Activated T-helper 2 cell treated with anti-CD3 and anti-CD28 coated beads, Interferon-gamma antibody, Interleukin-2, Interleukin-4, amounts not matched to agents 10 μg/mL and 5 μg/mL and 100 μg/mL, durations not matched to agents 14 hours and 24 hours and 36 hours (primary cell): ENCODE results near the gene COL1A2. TPM values are rescaled to one million over a fixed set of nuclear protein-coding genes. Genes with fewer than 3 reads are reported as not detected.

Source experiments
- DNase-seq: peaks from one replicate; pipeline ENCODE4 v3.0.0; 2021; ENCODE audit warnings: low spot score
- H3K27ac Mint-ChIP-seq: one replicate; pipeline ENCODE4 v1.8.0; 2021; ENCODE audit warnings: mixed read lengths
- H3K27me3 Mint-ChIP-seq: one replicate; pipeline ENCODE4 v1.8.0; 2021; ENCODE audit warnings: low read depth, mixed read lengths
- H3K36me3 Mint-ChIP-seq: one replicate; pipeline ENCODE4 v1.8.0; 2021; ENCODE audit warnings: low read depth, mixed read lengths
- H3K4me1 Mint-ChIP-seq: one replicate; pipeline ENCODE4 v1.8.0; 2021; ENCODE audit warnings: low read depth, mixed read lengths
- H3K4me3 Mint-ChIP-seq: one replicate; pipeline ENCODE4 v1.8.0; 2021; ENCODE audit warnings: low read depth, mild to moderate bottlenecking, moderate library complexity, mixed read lengths
- H3K9me3 Mint-ChIP-seq: one replicate; pipeline ENCODE4 v1.8.0; 2021; ENCODE audit warnings: mixed read lengths
- intact Hi-C: fragments of 100-400 bp; cut with micrococcal nuclease; formaldehyde crosslinking; loops from one replicate; pipeline ENCODE4 v1.15.1; 2023
- total RNA-seq: library from RNA; stranded (reverse); gene quantifications from 2 replicates; pipeline ENCODE4 v1.2.3, GENCODE V29; 2022

COL1A2 gene
- total RNA-seq, 1 donor from 2014 or later, result 1.4 TPM

DNA sequence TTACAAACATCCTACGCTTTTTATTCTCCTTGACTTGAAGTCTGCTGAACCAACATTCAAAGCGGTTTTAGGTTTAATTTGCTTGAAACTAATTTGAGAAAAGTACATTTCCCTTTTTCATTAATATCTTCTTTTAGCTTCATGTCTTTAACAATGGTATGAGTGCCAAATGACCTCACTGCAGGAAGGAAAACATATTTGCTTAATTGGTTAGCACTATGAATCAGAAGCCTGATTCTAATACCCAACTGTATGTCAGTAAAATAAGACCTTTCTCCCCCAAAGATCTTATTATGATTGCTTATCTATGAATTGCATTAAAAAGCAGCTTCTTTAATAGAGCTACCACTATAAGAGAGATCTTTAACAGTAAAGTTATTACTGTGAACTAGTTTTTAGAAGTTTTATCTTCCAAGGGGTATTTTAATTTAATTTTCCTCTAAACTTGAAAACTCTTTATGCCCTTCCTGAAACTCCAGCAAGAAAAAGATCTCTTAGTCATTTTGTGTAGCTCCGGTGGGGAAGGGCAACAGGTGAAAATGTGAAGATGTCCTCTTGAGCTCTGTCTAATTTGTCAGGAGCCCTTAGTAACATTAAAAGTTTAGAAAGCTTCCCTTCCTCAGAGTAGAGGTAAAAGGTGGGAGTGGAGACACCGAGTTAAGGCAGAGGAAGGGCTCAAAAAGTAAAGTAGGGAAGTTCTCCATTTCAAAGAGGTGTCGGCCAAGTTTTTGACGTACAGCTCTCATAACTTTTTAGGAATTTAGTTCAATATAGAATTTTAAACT is 6.1 kb downstream of the COL1A2 start:
- no peak for DNase-seq
- Mint-ChIP-seq H3K36me3 (no peaks in the 10 kb centered on the region), H3K27ac (no peak overlapping the region), H3K9me3 (no peaks in the 10 kb centered on the region), H3K27me3 (peaks cover 17% of the 10 kb centered on the region), H3K4me3 (no peak overlapping the region), H3K4me1 (no peaks in the 10 kb centered on the region)
- intact Hi-C loops, result no loop called here

- Mint-ChIP-seq H3K4me3 (no peak overlapping the region), H3K4me1 (no peaks in the 10 kb centered on the region), H3K27me3 (peaks cover 17% of the 10 kb centered on the region)
These were observed 6.7 kb downstream of the COL1A2 start for GRCh38 chr7:94401428-94401814.

DNA sequence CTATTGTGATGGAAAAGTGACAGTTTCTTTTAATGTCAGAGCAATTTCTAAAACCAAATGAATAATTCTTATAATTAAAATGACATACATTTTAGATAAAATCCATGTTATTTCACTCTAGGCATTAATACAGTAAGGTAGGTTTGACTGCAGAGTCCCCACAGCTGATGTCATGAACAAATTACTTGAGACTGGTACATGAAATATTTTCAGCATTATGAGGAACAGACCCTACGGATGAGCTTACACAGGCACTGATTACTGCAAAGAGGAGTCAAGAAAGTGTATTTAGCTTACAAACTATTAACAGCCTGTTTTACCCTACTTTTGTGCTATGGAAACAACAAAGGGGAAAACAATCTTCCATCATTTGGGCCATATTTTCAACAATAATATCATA is 8.9 kb downstream of the COL1A2 start:
- no peaks in the 10 kb centered on the region for H3K36me3 Mint-ChIP-seq
- intact Hi-C loops, result no loop called here
- no peak overlapping the region for H3K27ac Mint-ChIP-seq
- peaks cover 18% of the 10 kb centered on the region for H3K27me3 Mint-ChIP-seq
- no peak for DNase-seq
- H3K9me3 Mint-ChIP-seq, result no peaks in the 10 kb centered on the region
- no peaks in the 10 kb centered on the region for H3K4me1 Mint-ChIP-seq
- H3K4me3 Mint-ChIP-seq, result no peak overlapping the region

More at GRCh38 chr7:94401428-94401814, 6.7 kb downstream of the COL1A2 start:
- intact Hi-C loops, result no loop called here
- Mint-ChIP-seq H3K36me3 (no peaks in the 10 kb centered on the region), H3K27ac (no peak overlapping the region), H3K9me3 (no peaks in the 10 kb centered on the region)
- DNase-seq, result no peak

GRCh38 chr7:94405506-94405905 is 10.8 kb downstream of the COL1A2 start:
- no peaks in the 10 kb centered on the region for H3K9me3 Mint-ChIP-seq
- no peak for DNase-seq
- H3K27ac Mint-ChIP-seq, result no peak overlapping the region
- peaks cover 18% of the 10 kb centered on the region for H3K27me3 Mint-ChIP-seq
- intact Hi-C loops, result no loop called here
- no peak overlapping the region for H3K4me3 Mint-ChIP-seq
- H3K4me1 Mint-ChIP-seq, result no peaks in the 10 kb centered on the region
- no peaks in the 10 kb centered on the region for H3K36me3 Mint-ChIP-seq

- no peaks in the 10 kb centered on the region for H3K4me1 Mint-ChIP-seq
- H3K4me3 Mint-ChIP-seq, result no peak overlapping the region
- intact Hi-C loops, result no loop called here
- H3K27ac Mint-ChIP-seq, result no peak overlapping the region
- H3K36me3 Mint-ChIP-seq, result no peaks in the 10 kb centered on the region
- peaks cover 13% of the 10 kb centered on the region for H3K27me3 Mint-ChIP-seq
- no peaks in the 10 kb centered on the region for H3K9me3 Mint-ChIP-seq
- DNase-seq, result no peak
These were observed 12.0 kb downstream of the COL1A2 start for GRCh38 chr7:94406696-94407095.

DNA sequence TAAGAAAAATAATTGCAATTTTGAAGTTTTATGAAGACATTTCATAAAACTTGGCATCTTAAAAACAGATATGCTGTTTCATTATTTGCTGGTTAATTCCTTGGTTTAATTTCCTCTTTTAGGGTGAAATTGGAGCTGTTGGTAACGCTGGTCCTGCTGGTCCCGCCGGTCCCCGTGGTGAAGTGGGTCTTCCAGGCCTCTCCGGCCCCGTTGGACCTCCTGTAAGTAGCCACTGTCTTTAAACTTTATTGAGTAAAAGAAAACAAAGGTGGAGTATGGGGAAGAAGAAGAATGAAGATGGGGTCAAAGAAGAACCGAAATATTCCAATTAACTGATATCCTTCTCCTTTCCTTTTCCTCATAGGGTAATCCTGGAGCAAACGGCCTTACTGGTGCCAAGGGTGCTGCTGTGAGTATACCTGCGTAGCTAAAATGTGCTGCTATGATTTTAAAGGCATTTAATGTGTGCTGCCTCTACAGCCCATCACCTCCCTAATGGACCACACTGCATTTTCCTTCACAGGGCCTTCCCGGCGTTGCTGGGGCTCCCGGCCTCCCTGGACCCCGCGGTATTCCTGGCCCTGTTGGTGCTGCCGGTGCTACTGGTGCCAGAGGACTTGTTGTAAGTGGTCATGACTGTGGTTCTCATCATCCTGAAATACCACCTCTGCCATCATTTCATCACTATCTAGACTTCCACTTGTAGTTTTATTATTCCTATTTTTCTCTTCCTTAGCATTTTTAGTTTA is 14.7 kb downstream of the COL1A2 start:
- no peak overlapping the region for H3K27ac Mint-ChIP-seq
- H3K4me1 Mint-ChIP-seq, result peaks cover 5% of the 10 kb centered on the region
- no peak for DNase-seq
- H3K9me3 Mint-ChIP-seq, result no peaks in the 10 kb centered on the region
- intact Hi-C loops, result no loop called here
- no peak overlapping the region for H3K4me3 Mint-ChIP-seq
- H3K36me3 Mint-ChIP-seq, result no peaks in the 10 kb centered on the region
- peaks cover 3% of the 10 kb centered on the region for H3K27me3 Mint-ChIP-seq

- Mint-ChIP-seq H3K27me3 (peaks cover 3% of the 10 kb centered on the region), H3K27ac (no peak overlapping the region), H3K36me3 (no peaks in the 10 kb centered on the region), H3K4me1 (peaks cover 5% of the 10 kb centered on the region), H3K9me3 (no peaks in the 10 kb centered on the region), H3K4me3 (no peak overlapping the region)
- no peak for DNase-seq
- intact Hi-C loops, result no loop called here
These were observed 15.9 kb downstream of the COL1A2 start for GRCh38 chr7:94410413-94411187.

- no peak for DNase-seq
- H3K4me1 Mint-ChIP-seq, result peaks cover 5% of the 10 kb centered on the region
- no peak overlapping the region for H3K4me3 Mint-ChIP-seq
- H3K27ac Mint-ChIP-seq, result no peak overlapping the region
- peaks cover 3% of the 10 kb centered on the region for H3K27me3 Mint-ChIP-seq
- intact Hi-C loops, result no loop called here
- no peaks in the 10 kb centered on the region for H3K9me3 Mint-ChIP-seq
- H3K36me3 Mint-ChIP-seq, result no peaks in the 10 kb centered on the region
These were observed 16.4 kb downstream of the COL1A2 start for GRCh38 chr7:94411188-94411466.

GRCh38 chr7:94412762-94413322 is 18.1 kb downstream of the COL1A2 start:
- DNase-seq, result no peak
- peaks cover 3% of the 10 kb centered on the region for H3K27me3 Mint-ChIP-seq
- no peak overlapping the region for H3K27ac Mint-ChIP-seq
- H3K36me3 Mint-ChIP-seq, result no peaks in the 10 kb centered on the region
- intact Hi-C loops, result no loop called here
- H3K4me3 Mint-ChIP-seq, result no peak overlapping the region
- H3K9me3 Mint-ChIP-seq, result no peaks in the 10 kb centered on the region
- H3K4me1 Mint-ChIP-seq, result peaks cover 5% of the 10 kb centered on the region

GRCh38 chr7:94414481-94414880 is 19.8 kb downstream of the COL1A2 start:
- no peaks in the 10 kb centered on the region for H3K27me3 Mint-ChIP-seq
- intact Hi-C loops, result no loop called here
- no peaks in the 10 kb centered on the region for H3K36me3 Mint-ChIP-seq
- no peak overlapping the region for H3K27ac Mint-ChIP-seq
- H3K9me3 Mint-ChIP-seq, result no peaks in the 10 kb centered on the region
- DNase-seq, result no peak
- H3K4me3 Mint-ChIP-seq, result no peak overlapping the region
- peaks cover 5% of the 10 kb centered on the region for H3K4me1 Mint-ChIP-seq

- Mint-ChIP-seq H3K4me3 (no peak overlapping the region), H3K9me3 (no peaks in the 10 kb centered on the region), H3K27me3 (no peaks in the 10 kb centered on the region), H3K36me3 (no peaks in the 10 kb centered on the region), H3K27ac (no peak overlapping the region), H3K4me1 (peaks cover 5% of the 10 kb centered on the region)
- intact Hi-C loops, result no loop called here
- no peak for DNase-seq
These were observed 20.3 kb downstream of the COL1A2 start for GRCh38 chr7:94414980-94415379.

- H3K36me3 Mint-ChIP-seq, result no peaks in the 10 kb centered on the region
- H3K4me1 Mint-ChIP-seq, result peaks cover 5% of the 10 kb centered on the region
- no peak for DNase-seq
- no peak overlapping the region for H3K27ac Mint-ChIP-seq
- no peaks in the 10 kb centered on the region for H3K27me3 Mint-ChIP-seq
- no peaks in the 10 kb centered on the region for H3K9me3 Mint-ChIP-seq
- H3K4me3 Mint-ChIP-seq, result no peak overlapping the region
- intact Hi-C loops, result no loop called here
These were observed 22.6 kb downstream of the COL1A2 start for GRCh38 chr7:94417306-94417705.

DNA sequence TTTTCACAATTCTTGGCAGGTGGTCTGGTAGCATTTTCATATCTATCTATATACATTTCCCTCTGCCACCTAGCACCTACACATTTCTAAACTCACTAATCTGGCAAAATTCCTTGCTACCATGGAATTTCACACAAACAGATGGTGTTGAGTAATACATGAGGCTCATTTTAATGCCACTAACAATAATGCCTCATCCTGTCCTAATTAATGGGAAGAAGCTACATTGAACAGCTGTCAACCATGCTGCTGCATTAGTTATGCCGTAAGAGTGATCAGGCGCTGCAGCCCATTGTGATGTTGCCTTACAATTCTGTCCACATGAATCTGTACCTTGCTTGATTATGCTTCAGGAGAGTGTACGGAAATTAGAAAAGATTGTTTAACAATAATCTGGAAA is 23.2 kb downstream of the COL1A2 start:
- Mint-ChIP-seq H3K27ac (no peak overlapping the region), H3K27me3 (no peaks in the 10 kb centered on the region), H3K4me1 (peaks cover 2% of the 10 kb centered on the region), H3K9me3 (no peaks in the 10 kb centered on the region), H3K4me3 (no peak overlapping the region), H3K36me3 (no peaks in the 10 kb centered on the region)
- no peak for DNase-seq
- intact Hi-C loops, result no loop called here
